ENCODE results near the gene GPD1.
"Not testable (repeated sequence)": the region's sequence is repeated elsewhere in the genome, so short reads cannot be mapped to it uniquely, and the experiment has no call there.

DNA sequence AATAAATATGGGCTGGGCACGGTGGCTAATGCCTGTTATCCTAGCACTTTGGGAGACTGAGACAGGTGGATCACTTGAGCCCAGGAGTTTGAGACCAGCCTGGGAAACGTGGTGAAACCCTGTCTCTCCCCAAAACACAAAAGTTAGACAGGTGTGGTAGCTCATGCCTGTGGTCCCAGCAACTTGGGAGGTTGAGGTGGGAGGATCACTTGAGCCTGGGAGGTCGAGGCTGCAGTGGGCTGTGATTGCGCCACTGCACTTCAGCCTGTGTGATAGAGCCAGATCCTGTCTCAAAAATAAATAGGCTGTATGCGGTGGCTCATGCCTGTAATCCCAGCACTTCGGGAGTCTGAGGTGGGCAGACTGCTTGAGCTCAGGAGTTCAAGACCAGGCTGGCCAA lies 44.2 kb downstream of the GPD1 start:
- TF ChIP-seq, protein P1, sequence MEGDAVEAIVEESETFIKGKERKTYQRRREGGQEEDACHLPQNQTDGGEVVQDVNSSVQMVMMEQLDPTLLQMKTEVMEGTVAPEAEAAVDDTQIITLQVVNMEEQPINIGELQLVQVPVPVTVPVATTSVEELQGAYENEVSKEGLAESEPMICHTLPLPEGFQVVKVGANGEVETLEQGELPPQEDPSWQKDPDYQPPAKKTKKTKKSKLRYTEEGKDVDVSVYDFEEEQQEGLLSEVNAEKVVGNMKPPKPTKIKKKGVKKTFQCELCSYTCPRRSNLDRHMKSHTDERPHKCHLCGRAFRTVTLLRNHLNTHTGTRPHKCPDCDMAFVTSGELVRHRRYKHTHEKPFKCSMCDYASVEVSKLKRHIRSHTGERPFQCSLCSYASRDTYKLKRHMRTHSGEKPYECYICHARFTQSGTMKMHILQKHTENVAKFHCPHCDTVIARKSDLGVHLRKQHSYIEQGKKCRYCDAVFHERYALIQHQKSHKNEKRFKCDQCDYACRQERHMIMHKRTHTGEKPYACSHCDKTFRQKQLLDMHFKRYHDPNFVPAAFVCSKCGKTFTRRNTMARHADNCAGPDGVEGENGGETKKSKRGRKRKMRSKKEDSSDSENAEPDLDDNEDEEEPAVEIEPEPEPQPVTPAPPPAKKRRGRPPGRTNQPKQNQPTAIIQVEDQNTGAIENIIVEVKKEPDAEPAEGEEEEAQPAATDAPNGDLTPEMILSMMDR (IDR thresholded peaks at IDR 0.05): not testable (repeated sequence)
- not testable (repeated sequence) for TF ChIP-seq POLR2A (IDR thresholded peaks at IDR 0.05)
